GM12875 (cell line): ENCODE results near the gene ANKRD35.

Experiments used
- H3K4me3 ChIP-seq: one replicate; pipeline ENCODE4 v1.5.1; 2011; ENCODE audit warnings: low read depth, low read length, control low read depth
- TF ChIP-seq, protein P1 (sequence below): IDR thresholded peaks from 2 replicates; pipeline ENCODE4 v1.5.1; 2011; ENCODE audit warnings: low read depth, mild to moderate bottlenecking, control low read depth, inconsistent platforms, low read length, moderate library complexity, borderline replicate concordance; ENCODE audit not compliant: insufficient read depth

The ANKRD35 gene

DNA sequence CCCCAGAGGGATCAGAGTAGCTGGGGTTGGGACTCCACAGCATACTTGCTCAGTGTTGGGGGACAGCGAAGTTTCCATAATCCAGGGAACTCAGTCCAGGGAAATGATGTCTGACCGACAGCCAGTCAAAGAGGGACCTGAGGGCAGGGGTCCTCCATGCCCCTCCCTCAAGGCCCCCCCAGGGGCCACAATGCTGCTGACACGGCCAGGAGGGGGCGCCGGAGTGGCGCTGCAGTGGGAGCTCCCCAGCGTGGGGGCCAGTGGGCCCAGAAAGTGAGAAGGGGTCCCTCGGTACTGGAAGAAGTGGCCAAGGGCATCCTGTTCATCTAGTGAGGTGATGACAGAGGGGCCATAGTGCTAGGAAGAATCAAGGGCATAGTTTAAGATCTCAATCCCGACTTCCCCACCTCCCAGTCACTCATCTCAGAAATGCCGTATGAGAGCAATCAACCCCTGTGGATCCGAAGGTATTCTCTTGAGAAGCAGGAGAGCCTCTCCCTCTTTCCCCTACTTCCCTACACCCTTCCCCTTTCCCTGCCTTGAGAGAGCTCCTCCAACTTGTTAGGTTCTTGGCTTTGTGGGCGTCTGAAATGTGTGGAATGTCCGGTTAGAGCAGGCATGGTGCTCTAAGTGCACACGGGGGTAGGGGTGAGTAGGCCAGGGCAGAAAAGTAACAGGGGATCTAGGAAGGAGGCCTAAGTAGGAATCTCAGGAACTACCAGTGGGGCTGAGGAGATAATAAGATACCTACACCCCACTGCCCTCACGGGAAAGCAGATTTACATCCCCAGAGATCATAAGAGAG lies 36.1 kb downstream of the ANKRD35 start:
- TF ChIP-seq, protein P1, sequence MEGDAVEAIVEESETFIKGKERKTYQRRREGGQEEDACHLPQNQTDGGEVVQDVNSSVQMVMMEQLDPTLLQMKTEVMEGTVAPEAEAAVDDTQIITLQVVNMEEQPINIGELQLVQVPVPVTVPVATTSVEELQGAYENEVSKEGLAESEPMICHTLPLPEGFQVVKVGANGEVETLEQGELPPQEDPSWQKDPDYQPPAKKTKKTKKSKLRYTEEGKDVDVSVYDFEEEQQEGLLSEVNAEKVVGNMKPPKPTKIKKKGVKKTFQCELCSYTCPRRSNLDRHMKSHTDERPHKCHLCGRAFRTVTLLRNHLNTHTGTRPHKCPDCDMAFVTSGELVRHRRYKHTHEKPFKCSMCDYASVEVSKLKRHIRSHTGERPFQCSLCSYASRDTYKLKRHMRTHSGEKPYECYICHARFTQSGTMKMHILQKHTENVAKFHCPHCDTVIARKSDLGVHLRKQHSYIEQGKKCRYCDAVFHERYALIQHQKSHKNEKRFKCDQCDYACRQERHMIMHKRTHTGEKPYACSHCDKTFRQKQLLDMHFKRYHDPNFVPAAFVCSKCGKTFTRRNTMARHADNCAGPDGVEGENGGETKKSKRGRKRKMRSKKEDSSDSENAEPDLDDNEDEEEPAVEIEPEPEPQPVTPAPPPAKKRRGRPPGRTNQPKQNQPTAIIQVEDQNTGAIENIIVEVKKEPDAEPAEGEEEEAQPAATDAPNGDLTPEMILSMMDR: peak; percentile 45
- no peak overlapping the region for H3K4me3 ChIP-seq

DNA sequence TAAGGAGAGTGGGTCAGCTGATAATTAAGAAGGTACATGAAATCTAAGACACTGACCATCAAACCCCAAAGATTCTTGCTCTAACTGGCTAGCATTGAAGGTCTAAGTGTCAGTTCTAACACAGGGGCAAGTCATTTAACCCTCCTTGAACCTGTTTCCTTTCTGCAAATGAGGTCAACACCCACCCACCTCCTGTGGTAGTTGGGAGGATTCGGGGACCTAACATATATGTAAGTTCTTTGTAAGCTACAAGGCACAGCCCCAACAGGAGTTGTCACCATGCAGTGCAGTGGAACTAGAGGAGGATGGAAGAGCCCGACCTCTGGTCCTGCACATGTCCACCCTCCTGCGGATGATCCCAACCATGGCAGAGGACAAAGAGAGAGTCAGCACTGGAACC lies 37.8 kb downstream of the ANKRD35 start:
- H3K4me3 ChIP-seq: no peak overlapping the region

DNA sequence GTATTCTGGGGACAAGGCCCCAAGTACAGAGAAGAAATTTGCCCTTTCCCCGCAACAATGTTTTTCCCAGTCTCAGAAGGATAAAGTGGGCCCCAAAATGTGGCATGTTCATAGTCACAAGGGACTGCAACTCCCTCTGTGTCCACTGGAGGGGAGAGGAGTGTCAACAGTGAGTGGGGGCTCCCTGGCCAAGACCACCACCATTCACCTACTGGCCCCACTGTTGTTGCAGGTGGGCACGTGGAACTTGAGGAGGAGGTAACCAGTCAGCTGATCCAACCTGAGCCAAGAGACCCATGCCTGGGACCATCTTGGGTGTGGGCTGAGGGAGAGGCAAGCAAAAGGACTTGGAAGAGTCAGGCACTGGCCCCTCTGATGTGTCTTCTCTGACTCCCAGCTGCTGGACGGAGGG lies 39.5 kb downstream of the ANKRD35 start:
- H3K4me3 ChIP-seq: peak overlapping the region; percentile 70
- TF ChIP-seq, protein P1: peak; percentile 78

More for the DNA sequence above, 37.8 kb downstream of the ANKRD35 start:
- TF ChIP-seq, protein P1: no peak

DNA sequence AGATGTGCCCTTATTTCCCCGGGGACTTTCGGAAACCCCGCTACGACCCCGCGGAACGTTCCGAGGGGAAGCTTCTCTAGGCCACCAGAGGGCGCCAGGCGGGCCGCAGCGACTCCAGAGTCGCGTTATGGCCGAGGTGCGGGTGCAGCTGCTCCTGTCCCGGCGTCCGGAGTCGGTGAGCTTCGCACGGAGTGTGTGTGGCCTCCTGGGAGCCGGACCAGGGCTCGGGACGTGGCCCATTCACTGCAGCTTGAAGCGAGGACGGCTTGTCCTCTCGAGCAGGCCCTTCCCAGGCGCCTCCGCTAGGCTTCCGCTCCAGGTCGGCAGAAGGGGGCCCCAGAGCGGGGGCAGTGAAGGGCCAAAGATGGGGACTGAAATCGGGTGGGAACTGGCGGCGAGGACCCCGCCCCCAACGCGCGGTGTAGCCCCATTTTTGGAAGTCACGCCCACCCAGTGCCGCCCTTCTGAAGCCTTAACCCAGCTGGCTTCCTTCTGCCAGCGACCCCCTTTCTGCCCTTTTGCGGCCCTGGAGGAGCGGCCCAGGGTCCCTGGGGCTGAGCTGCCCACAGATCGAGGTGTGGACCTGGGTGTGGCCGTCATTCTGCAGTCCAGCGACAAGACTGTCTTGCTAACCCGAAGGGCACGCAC lies 40.0 kb downstream of the ANKRD35 start, which contains the start of gene NUDT17:
TSS of gene NUDT17 (plus strand) at position 117 of the 648 bp plus-strand sequence. CDS start at position 128, 11 bp downstream.
- H3K4me3 ChIP-seq: peak within 1 kb of the TSS; percentile 70
- TF ChIP-seq, protein P1: peak; percentile 96

DNA sequence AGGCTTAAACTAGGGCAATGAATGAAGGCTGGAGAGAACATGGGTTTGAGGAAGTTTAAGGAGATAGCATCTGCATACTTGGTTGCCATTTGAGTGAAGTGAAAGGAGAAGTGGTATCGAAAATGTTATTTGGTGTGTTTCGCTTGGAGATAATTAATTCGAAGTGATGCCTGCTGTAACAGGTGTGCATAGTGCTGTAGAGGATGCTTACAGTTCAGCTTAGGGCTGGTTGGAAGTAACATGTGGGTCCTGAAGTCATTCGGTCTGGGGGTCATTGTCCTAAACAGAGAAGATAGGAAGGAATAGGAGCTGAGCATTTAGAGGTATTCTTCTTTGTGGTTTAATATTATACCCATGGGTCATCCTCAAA lies 40.5 kb downstream of the ANKRD35 start:
- TF ChIP-seq, protein P1: no peak
- no peak overlapping the region for H3K4me3 ChIP-seq

DNA sequence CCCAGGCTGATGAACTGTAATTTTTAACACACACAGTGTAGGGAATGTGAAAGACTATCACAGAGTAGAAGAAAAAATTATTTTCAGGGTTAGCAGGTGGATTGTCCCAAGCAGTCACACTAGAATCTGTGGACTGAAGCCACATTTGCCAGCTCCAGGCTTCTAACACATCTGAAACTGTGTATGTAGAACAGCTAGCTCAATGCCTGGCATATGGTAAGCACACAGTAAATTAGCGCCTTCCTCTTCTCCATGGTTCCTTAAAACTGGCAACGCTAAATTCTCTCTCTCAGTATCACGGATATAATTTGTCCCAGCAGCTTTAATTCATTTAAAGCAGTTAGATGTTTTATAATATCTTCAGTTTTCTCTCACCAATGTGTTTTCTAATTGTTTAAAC lies 42.6 kb downstream of the ANKRD35 start:
- TF ChIP-seq, protein P1: no peak
- H3K4me3 ChIP-seq: no peak overlapping the region
